HG03175 (cell line): Measurements from ENCODE around the gene UBASH3B.
"Not testable (repeated sequence)": the region's sequence is repeated elsewhere in the genome, so short reads cannot be mapped to it uniquely, and the experiment has no call there.

Source experiments
- ATAC-seq: cut with Tn5 transposase; IDR thresholded peaks from one replicate; pipeline ENCODE4 v1.9.1; 2021; ENCODE audit warnings: mild to moderate bottlenecking, moderate library complexity; ENCODE audit not compliant: unreplicated experiment

UBASH3B gene

GRCh38 chr11:122727101-122727929, 71.8 kb downstream of the UBASH3B start:
- peak; percentile 77 for ATAC-seq

DNA sequence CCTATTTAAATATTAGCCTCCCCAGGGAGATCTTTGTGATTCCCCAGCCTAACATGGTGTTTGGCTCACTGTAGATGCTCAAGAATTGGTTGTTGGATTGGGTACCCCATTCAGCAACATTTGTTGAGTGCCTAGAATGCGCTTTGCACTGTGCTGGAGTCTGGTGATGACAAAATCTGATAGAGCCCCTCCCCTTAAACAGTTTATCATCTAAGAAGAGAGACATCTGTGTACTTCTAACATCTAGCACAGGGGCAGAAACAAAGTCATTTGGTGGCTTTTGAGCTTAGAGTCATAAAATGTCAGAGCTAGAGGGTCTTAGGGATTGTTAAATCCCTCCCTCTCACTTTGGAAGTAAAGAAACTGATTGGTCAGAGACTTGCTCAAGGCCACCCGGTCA, 73.0 kb downstream of the UBASH3B start:
- no peak for ATAC-seq

GRCh38 chr11:122729139-122729538, 73.6 kb downstream of the UBASH3B start:
- no peak for ATAC-seq

GRCh38 chr11:122730694-122731093, 75.2 kb downstream of the UBASH3B start:
- ATAC-seq = not testable (repeated sequence)

GRCh38 chr11:122731500-122731913, 76.0 kb downstream of the UBASH3B start:
- no peak for ATAC-seq

DNA sequence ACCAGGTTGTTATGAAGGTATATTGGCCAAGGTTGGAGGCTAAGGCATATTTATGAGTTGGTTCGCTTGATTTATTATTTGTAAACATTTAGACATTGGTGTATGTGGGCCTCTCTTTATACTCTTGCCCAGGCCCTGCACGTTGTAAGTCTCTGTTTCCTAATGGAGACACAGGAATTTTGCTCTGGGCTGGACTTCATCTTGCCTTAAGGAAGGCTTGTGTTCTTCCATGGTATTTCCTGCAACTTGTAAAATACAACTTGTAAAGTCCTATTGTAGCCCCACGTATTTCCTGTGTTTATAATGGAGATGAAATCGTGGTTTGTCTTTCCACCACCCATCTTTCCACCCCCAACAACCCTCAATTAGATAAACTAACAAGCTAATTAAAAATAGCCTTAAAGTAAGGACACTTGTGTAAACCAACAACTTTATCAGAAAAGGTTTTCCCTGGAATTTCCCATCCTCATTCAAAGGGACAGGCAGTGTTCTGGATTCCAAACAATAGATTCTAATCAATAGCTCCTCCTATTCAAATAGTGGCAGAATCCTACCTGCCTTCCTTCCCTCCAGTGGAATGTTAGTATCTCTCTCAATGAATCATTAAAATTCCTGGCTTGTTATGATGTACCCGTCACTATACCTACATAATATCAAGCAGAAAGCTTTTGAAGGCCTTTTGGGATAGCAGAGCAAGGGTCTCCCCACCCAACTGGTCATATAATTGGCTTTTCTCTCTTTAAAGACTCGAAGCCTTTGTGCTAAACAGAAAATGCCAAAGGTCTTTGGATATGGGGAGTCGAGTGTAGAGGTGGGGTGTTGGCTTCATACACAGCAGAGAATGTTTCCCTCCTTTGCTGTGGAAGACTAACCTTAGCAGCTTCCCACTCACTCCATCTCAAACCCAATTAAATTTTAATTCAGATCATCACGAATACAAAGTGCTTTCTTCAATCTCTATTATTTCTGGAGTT, 77.1 kb downstream of the UBASH3B start:
- ATAC-seq = no peak

DNA sequence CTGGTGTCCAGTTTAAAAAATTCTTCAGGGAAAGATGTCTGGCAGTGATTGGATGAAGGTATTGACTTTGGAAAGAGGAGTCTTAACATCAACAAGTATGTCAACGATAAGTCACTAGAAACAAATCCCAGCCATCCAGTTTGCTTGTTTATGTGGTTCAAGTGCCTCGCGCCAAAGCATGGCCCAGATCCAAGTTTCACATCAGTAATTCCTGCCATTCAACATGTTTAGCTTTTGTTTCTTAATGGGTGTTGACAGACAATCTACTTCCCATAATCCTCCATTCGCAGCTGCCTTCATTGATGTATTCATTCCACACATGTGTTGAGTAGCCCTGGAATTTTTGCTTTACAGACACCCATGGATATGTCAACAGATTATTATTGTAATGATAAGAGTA, 77.8 kb downstream of the UBASH3B start:
- no peak for ATAC-seq

DNA sequence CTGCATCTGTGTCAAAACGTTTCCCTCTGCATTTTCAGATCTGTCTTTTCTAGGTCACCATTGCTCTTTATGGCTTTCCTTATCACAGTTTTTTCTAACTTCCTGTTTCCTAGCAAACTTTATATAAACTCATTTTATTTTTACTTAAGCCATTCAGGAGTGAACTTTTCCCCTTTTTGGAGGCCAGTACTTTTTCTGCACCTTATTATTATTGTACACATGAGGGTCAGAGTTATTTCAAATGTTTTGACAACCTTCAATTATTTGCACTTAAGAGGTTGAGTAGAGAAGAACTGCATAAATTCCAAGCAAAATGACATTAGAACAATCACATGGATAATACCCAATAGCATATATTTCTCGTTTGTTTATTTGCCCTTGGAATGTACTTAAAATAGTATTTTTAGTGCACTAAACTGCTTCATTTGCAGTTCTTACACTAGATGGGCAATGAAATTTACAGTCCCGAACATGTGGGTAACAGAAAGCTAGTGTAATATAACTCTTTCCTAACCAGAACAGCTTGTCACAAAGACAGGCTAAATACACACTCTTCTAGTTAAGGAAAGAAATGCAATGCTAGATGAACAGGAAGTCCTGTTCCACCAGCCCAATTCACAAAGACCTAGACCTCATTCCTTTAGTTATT, 79.5 kb downstream of the UBASH3B start:
- ATAC-seq = no peak

GRCh38 chr11:122737951-122738693, 82.6 kb downstream of the UBASH3B start:
- no peak for ATAC-seq

- no peak for ATAC-seq
These were observed 86.2 kb downstream of the UBASH3B start for GRCh38 chr11:122741613-122742300.

GRCh38 chr11:122742301-122743018, 86.9 kb downstream of the UBASH3B start:
- no peak for ATAC-seq

DNA sequence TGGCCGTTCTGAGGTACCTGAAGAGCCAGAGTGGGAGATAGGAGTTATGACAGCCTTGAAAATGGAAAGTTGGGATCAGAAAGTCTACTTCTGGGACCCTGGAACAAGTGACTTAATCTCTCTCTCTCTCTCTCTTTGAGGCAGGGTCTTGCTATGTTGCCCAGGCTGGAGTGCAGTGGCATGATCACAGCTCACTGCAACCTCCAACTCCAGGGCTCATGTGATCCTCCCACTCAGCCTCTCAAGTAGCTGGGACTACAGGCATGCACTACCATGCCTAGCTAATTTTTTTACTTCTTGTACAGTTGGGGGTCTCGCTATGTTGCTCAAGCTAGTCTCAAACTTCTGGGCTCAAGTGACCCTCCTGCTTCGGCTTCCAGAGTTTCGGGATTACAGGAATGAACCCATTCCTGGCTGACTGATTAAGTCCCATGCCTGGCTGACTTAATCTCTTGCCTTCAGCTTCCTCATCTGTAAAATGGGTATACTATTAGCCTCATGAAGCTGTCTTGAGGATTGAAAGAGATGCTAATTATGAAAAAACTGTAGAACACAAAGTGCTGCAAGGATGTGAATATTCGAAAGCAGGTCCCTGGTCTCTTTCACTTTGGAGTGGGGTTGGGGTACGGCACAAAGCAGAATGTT, 87.7 kb downstream of the UBASH3B start:
- no peak for ATAC-seq

GRCh38 chr11:122743949-122744348, 88.4 kb downstream of the UBASH3B start:
- peak; percentile 23 for ATAC-seq

GRCh38 chr11:122744357-122744756, 88.8 kb downstream of the UBASH3B start:
- no peak for ATAC-seq

GRCh38 chr11:122745111-122745510, 89.6 kb downstream of the UBASH3B start:
- ATAC-seq = no peak

DNA sequence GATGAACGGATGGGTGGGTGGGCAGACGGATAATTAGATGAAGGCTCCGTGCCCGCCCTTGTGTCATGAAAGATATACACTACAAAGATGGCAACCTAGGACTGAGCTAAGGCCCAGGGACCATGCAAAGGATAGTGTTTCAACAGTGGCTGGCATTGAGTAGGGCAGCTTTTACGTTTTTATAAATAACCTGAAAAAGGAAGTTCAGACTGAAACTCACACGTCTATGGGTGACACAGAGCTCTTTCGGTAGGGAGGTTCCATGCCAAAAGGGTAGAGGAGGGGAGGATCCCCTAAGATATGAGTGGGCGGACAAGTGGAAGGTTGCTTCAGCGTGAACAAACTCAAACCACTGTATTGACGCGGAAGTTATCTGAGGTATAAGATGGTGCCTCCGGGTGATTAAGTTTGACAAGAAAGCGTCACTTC, 90.5 kb downstream of the UBASH3B start:
- peak; percentile 90 for ATAC-seq

DNA sequence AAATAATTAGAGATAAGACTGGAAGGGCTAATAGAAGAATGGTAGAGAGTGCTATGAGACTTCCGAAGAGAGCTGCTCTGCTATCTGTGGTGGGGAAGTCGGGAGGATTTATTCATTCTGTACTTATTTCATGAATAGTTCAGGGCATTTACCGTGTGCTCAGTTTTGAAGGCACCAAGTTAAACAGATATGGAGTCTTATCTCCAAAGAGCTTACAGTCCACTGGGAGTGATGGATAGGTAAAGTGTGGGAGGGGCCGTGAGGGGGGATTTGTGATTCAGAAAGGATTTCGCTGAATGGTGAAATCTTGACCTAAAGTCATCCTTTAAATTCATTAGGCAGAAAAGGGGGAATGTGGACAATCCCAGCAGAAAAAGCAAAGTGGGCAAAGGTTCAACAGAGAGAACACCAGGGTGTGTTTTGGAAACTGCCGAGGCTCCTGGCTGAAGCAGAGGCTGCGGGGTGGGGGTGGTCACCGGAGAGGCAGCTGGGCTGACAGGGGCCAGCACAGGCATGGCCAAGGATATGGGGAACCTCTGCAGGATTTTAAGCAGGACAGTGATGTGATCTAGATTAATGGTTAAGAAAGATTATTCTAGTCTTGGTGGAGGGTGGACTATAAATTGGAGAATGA, 91.2 kb downstream of the UBASH3B start:
- ATAC-seq = no peak

DNA sequence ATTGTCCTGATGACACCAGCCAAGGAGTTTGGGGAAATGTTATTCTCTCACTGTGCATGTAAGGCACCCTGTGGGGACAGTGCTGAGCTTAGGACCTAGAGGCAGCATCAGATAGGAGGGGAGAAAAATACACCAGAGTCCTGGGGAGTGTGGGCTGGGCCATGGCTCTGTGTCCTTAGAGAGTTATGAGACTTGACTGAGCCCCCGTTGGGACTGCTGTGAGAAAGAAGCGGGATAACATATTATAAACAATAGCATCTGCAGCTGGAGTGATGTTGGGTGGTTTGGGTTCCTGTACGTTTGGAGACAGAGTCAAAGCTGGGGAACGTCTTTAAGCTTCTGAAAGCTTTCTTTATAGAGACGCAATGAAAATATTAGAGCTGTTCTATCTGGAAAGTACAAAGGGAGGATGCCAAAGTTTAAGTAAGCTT, 91.8 kb downstream of the UBASH3B start:
- ATAC-seq = no peak
